SK-N-MC (cell line): ENCODE results near the gene CDKN1A.

Experiments
- EZH2 ChIP-seq: fragments of 200-600 bp; sonication (generic); IDR thresholded peaks from one replicate; pipeline ENCODE4 v1.6.1; 2017; ENCODE audit warnings: antibody characterized with exemption
- POLR2AphosphoS5 ChIP-seq: IDR thresholded peaks from 2 replicates; pipeline ENCODE4 v1.6.1; 2012; ENCODE audit warnings: mild to moderate bottlenecking, low read depth, low read length, borderline replicate concordance

DNA sequence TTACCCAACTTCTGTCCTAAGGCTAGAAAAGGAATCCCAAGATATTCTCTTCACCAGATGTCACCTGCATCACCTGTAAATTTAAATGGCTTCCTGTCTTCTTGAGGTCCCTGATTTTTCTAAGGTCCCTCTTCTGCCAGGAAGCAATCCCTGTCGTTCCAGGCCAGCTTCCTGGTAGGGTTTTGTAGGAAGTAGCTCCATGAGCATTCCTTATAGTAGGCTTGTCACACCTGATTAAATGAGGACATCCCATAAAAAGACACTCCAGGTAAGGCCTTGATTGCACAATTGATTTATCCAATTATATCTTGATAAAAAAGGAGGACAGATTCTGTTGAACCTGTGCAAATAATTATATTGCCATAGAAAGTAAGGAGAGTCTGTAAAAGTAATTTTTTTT, 27.8 kb downstream of the CDKN1A start:
- TF ChIP-seq POLR2AphosphoS5 (no peak), EZH2 (no peak)
